WTC11 (cell line): Measurements from ENCODE around the gene PDGFRB.

Source experiments
- CBFB ChIP-seq: sonication (generic); formaldehyde crosslinking; IDR thresholded peaks from 2 replicates; pipeline ENCODE4 v1.8.1; 2022; ENCODE audit warnings: mild to moderate bottlenecking, low read depth, missing genetic modification reagents
- SP1 ChIP-seq: sonication (generic); formaldehyde crosslinking; conservative IDR thresholded peaks from 2 replicates; pipeline ENCODE4 v1.8.1; 2022; ENCODE audit warnings: missing genetic modification reagents
- TF ChIP-seq, protein P1 (sequence below): sonication (generic); formaldehyde crosslinking; IDR thresholded peaks from 2 replicates; pipeline ENCODE4 v1.8.0; 2022; ENCODE audit warnings: mild to moderate bottlenecking, missing genetic modification reagents
- TF ChIP-seq, protein P2 (sequence below): sonication (generic); formaldehyde crosslinking; IDR thresholded peaks from 2 replicates; pipeline ENCODE4 v1.8.0; 2022; ENCODE audit warnings: mild to moderate bottlenecking, missing genetic modification reagents
- TF ChIP-seq, protein P3 (sequence below): fragments of 200-600 bp; IDR thresholded peaks from 2 replicates; pipeline ENCODE4 v1.8.0; 2022; ENCODE audit warnings: antibody characterized with exemption

DNA sequence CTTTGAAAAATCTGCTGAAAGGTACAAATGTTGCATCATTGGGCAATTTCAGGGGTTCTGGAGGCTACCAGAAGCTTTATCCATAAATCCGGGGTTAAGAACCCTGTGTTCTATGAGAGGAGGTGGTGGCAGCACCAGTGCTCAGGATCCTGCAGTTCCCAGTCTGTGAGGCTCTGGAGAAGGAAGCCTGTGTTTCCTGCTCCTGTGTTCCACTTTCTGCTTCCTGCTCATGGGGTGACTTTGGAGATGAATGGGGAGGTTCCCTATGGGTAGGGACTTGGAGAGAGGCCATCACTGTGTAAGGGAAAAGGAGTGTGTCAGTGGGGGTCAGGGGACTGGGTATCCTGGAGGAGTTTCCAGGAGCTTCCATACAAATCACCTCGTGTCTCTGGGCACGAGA, 13.2 kb upstream of the PDGFRB start:
- TF ChIP-seq, protein P1, sequence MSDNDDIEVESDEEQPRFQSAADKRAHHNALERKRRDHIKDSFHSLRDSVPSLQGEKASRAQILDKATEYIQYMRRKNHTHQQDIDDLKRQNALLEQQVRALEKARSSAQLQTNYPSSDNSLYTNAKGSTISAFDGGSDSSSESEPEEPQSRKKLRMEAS = no peak
- TF ChIP-seq SP1 (CRISPR knock-in tag) (no peak), CBFB (no peak)
- TF ChIP-seq, protein P2, sequence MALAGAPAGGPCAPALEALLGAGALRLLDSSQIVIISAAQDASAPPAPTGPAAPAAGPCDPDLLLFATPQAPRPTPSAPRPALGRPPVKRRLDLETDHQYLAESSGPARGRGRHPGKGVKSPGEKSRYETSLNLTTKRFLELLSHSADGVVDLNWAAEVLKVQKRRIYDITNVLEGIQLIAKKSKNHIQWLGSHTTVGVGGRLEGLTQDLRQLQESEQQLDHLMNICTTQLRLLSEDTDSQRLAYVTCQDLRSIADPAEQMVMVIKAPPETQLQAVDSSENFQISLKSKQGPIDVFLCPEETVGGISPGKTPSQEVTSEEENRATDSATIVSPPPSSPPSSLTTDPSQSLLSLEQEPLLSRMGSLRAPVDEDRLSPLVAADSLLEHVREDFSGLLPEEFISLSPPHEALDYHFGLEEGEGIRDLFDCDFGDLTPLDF (CRISPR knock-in tag) = no peak
- TF ChIP-seq, protein P3, sequence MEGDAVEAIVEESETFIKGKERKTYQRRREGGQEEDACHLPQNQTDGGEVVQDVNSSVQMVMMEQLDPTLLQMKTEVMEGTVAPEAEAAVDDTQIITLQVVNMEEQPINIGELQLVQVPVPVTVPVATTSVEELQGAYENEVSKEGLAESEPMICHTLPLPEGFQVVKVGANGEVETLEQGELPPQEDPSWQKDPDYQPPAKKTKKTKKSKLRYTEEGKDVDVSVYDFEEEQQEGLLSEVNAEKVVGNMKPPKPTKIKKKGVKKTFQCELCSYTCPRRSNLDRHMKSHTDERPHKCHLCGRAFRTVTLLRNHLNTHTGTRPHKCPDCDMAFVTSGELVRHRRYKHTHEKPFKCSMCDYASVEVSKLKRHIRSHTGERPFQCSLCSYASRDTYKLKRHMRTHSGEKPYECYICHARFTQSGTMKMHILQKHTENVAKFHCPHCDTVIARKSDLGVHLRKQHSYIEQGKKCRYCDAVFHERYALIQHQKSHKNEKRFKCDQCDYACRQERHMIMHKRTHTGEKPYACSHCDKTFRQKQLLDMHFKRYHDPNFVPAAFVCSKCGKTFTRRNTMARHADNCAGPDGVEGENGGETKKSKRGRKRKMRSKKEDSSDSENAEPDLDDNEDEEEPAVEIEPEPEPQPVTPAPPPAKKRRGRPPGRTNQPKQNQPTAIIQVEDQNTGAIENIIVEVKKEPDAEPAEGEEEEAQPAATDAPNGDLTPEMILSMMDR = no peak
